Psoas muscle (tissue), 8 donors: ENCODE measurements around the gene XRCC5. TPM values are rescaled to one million over a fixed set of nuclear protein-coding genes. Genes with fewer than 3 reads are reported as not detected.

Source experiments
- ATAC-seq, 4 donors: fragments of 200-7000 bp; cut with Tn5 transposase; one replicate each; pipeline ENCODE4 v1.9.1; 2020; ENCODE audit warnings: moderate library complexity in 3 of 4, mild to moderate bottlenecking in 2 of 4
- DNase-seq, 2 donors: peaks; one replicate each; pipeline ENCODE4 v3.0.0-alpha.2; 2020
- H3K27ac ChIP-seq: fragments of 200-600 bp; one replicate; pipeline ENCODE4 v1.8.0; 2022
- H3K27me3 ChIP-seq, 3 donors: fragments of 200-600 bp in 1 of 3; one replicate each; pipeline versions ENCODE4 v1.6.1 to v1.8.0; 2013 to 2022; ENCODE audit warnings: low read length in 2 of 3, mild to moderate bottlenecking in 2 of 3, moderate library complexity in 1 of 3; ENCODE audit not compliant: insufficient read depth in 3 of 3
- H3K36me3 ChIP-seq, 2 donors: fragments of 200-600 bp in 1 of 2; one replicate each; pipeline versions ENCODE4 v1.6.1 to v1.8.0; 2013 to 2022; ENCODE audit warnings: low read depth in 1 of 2, mild to moderate bottlenecking in 1 of 2, moderate library complexity in 1 of 2; ENCODE audit not compliant: insufficient read depth in 1 of 2
- H3K4me1 ChIP-seq: fragments of 200-600 bp; one replicate; pipeline ENCODE4 v1.8.0; 2022
- H3K4me3 ChIP-seq: fragments of 200-600 bp; one replicate; pipeline ENCODE4 v1.8.0; 2022; ENCODE audit warnings: mild to moderate bottlenecking
- H3K9me3 ChIP-seq: fragments of 200-600 bp; one replicate; pipeline ENCODE4 v1.8.0; 2022
- WGBS, 3 donors: extraction: QIAGEN DNeasy Blood & Tissue Kit; methylation state at CpG; one replicate each; pipeline versions ENCODE4 v1.1.6 to v1.1.7; 2013; 5-methylcytosine and 5-hydroxymethylcytosine counted together
- intact Hi-C, 2 donors: fragments of 100-400 bp; cut with DNase I; formaldehyde crosslinking; loops; one replicate each; pipeline versions ENCODE4 v1.11.0 to v1.14.2; 2022
- polyA plus RNA-seq, 3 donors: library from polyadenylated mRNA; stranded (reverse); fragments of 200-250 nt; gene quantifications; one replicate each; pipeline ENCODE4 v1.2.3, GENCODE V29; 2013
- total RNA-seq, 4 donors: library from RNA; stranded (reverse); fragmentation: NEBNext Ultra II Directional in 2 of 4; extraction: Animal tissue kit (Norgen Biotek cat#: 25700) in 2 of 4; gene quantifications; one replicate each; pipeline versions ENCODE4 v1.2.1 to v1.2.4, GENCODE V29; 2021 to 2023
- TF ChIP-seq, protein P1 (sequence below): fragments of 200-600 bp; IDR thresholded peaks from one replicate; pipeline ENCODE4 v1.8.0; 2022; ENCODE audit warnings: antibody characterized with exemption
- donor health status: healthy with polysubstance abuse.
- donor health status: DM: no; HTN: no; CAD: no; lungs with moderate emphysema.
- donor health status: Bipolar disorder and iron deficiency.
- donor health status: healthy.
- donor health status: DM: yes; HTN: yes; CAD: no.
- donor health status: DM: no; HTN: no; CAD: no.
- donor health status: DM: no; HTN: no; CAD: no.
- donor health status: DM: yes; HTN: yes; CAD: no.

The XRCC5 gene
- total and polyA plus RNA-seq, 7 donors, result 75.3 to 173 (median 140) TPM

GRCh38 chr2:216081012-216081411 is 28.1 kb upstream of the XRCC5 start:
- WGBS, 3 donors, result 14 to 37% (median 21%) methylated on average over 1 of the region's 1 CpG
- DNase-seq, result no peak
- H3K27me3 ChIP-seq, result no peaks in the 10 kb centered on the region
- H3K4me1 ChIP-seq, result no peaks in the 10 kb centered on the region
- no peaks in the 10 kb centered on the region for H3K36me3 ChIP-seq
- H3K27ac ChIP-seq, result no peak overlapping the region
- TF ChIP-seq, protein P1, sequence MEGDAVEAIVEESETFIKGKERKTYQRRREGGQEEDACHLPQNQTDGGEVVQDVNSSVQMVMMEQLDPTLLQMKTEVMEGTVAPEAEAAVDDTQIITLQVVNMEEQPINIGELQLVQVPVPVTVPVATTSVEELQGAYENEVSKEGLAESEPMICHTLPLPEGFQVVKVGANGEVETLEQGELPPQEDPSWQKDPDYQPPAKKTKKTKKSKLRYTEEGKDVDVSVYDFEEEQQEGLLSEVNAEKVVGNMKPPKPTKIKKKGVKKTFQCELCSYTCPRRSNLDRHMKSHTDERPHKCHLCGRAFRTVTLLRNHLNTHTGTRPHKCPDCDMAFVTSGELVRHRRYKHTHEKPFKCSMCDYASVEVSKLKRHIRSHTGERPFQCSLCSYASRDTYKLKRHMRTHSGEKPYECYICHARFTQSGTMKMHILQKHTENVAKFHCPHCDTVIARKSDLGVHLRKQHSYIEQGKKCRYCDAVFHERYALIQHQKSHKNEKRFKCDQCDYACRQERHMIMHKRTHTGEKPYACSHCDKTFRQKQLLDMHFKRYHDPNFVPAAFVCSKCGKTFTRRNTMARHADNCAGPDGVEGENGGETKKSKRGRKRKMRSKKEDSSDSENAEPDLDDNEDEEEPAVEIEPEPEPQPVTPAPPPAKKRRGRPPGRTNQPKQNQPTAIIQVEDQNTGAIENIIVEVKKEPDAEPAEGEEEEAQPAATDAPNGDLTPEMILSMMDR, result no peak
- peak overlapping the region; percentile 76 for H3K4me3 ChIP-seq
- intact Hi-C loops, result no loop called here
- ATAC-seq, result no peak
- H3K9me3 ChIP-seq, result no peaks in the 10 kb centered on the region

DNA sequence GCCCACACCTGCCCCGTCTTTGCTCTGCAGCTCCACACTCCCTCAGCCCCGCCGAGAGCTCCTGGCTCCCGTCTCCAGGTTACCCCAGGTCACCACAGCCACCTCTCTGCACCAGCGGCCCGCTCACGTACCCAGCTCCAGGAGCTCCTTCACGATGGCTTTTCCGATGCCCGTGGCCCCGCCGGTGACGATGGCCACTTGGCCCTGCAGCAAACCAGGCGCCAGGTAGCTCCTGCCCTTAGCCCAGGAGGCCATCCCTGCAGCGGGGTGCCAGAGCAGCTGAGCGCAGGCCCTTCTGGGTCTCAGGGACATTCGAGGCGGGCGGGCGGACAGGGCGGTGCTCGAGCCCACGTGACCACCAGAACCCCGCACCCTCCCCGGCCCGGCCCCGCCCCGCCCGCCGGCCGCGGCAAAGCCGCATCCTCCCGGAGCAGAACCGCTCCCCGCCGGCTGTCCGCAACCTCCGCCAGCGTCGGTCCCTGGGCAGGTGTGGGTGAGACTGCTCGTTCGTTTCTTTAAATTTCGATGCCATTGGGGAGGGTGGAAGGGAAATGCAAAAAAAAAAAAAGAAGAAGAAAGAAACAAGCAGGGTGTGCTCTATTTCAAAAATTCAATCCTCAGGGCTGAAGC is 27.5 kb upstream of the XRCC5 start, which contains the start of the genes PECR and TMEM169:
Gene PECR, minus strand, starts transcription at position 323 of the 630 bp plus-strand sequence. Its CDS starts 68 bp downstream, at position 255.
Gene TMEM169, plus strand, starts transcription at position 433 of the 630 bp plus-strand sequence. CDS start 14,045 bp downstream, outside the sequence.
- intact Hi-C loops, result no loop called here
- TF ChIP-seq, protein P1, result no peak

GRCh38 chr2:216082117-216082711 is 26.9 kb upstream of the XRCC5 start:
- no peaks in the 10 kb centered on the region for H3K4me1 ChIP-seq
- no peaks in the 10 kb centered on the region for H3K36me3 ChIP-seq
- WGBS, 3 donors, result 7 to 15% (median 11%) methylated on average over 22 of the region's 22 CpGs
- no peak overlapping the region for H3K27ac ChIP-seq
- TF ChIP-seq, protein P1, result no peak
- no peaks in the 10 kb centered on the region for H3K9me3 ChIP-seq
- no peaks in the 10 kb centered on the region for H3K27me3 ChIP-seq
- H3K4me3 ChIP-seq, result peak overlapping the region; percentile 76
- DNase-seq (no peak), ATAC-seq (peak in 1 of 4 donors; percentile 37)
- intact Hi-C loops, result no loop called here

More for the DNA sequence above, 27.5 kb upstream of the XRCC5 start, which contains the start of the genes PECR and TMEM169:
- peak; percentile 79 to 88 for DNase-seq
- no peaks in the 10 kb centered on the region for H3K4me1 ChIP-seq
- 0 to 2% (median 1%) methylated on average over 37 to 44 of the region's 44 CpGs for WGBS, 3 donors
- peak; percentile 96 to 99 (median 97) for ATAC-seq
- H3K36me3 ChIP-seq, result no peaks in the 10 kb centered on the region
- H3K4me3 ChIP-seq, result peak within 1 kb of the TSS; percentile 76
- no peak within 1 kb of the TSS for H3K27ac ChIP-seq
- no peaks in the 10 kb centered on the region for H3K9me3 ChIP-seq
- H3K27me3 ChIP-seq, result no peaks in the 10 kb centered on the region

DNA sequence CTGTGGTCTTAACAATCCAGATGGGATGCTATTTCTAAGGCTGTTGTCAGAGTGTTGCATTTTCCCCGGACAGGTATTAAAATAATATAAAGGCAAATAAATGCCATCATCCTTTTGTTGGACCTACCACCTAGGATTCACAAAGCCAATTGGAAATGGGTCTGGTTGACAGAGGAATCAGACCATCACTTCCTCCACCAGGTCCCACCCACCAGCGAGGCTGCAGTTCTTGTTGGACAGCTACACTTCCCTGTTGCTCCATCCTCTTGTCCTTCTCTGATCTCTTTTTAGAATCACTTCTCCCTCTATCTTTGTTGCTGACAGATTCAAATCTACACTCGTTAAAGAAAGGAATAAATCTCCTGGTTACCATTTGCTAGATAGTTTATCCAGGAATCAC is 26.3 kb upstream of the XRCC5 start:
- ATAC-seq, result no peak
- Histone ChIP-seq H3K27ac (no peak overlapping the region), H3K4me3 (peak overlapping the region; percentile 76), H3K27me3 (no peaks in the 10 kb centered on the region), H3K9me3 (no peaks in the 10 kb centered on the region), H3K36me3 (no peaks in the 10 kb centered on the region), H3K4me1 (no peaks in the 10 kb centered on the region)
- no peak for DNase-seq
- intact Hi-C loops, result no loop called here
- TF ChIP-seq, protein P1, result no peak
- 45 to 65% (median 48%) methylated on average over 3 of the region's 3 CpGs for WGBS, 3 donors
